Mucosa of stomach (tissue), 1 donor: ENCODE results near the gene CXCL11.
"Not testable (repeated sequence)": the region's sequence is repeated elsewhere in the genome, so short reads cannot be mapped to it uniquely, and the experiment has no call there.

Source experiments
- H3K27me3 ChIP-seq: one replicate; pipeline ENCODE4 v1.7.0; 2013; ENCODE audit warnings: mild to moderate bottlenecking, low read length; ENCODE audit not compliant: control insufficient read depth, insufficient read depth
- H3K36me3 ChIP-seq: one replicate; pipeline ENCODE4 v1.7.0; 2013; ENCODE audit warnings: low read length; ENCODE audit not compliant: control insufficient read depth, insufficient read depth
- H3K4me1 ChIP-seq: one replicate; pipeline ENCODE4 v1.7.0; 2013; ENCODE audit warnings: mild to moderate bottlenecking, low read length; ENCODE audit not compliant: control insufficient read depth, insufficient read depth
- H3K4me3 ChIP-seq: one replicate; pipeline ENCODE4 v1.7.0; 2013; ENCODE audit warnings: low read length
- H3K9ac ChIP-seq: one replicate; pipeline ENCODE4 v1.7.0; 2013; ENCODE audit warnings: mild to moderate bottlenecking, low read length, moderate library complexity
- H3K9me3 ChIP-seq: one replicate; pipeline ENCODE4 v1.7.0; 2013; ENCODE audit warnings: mild to moderate bottlenecking, low read length, moderate library complexity; ENCODE audit not compliant: control insufficient read depth
- donor health status: Pancreatic carcinoma.

Gene CXCL11

GRCh38 chr4:76011018-76011670, 24.7 kb downstream of the CXCL11 start:
- Histone ChIP-seq H3K4me3 (no peak overlapping the region), H3K36me3 (no peaks in the 10 kb centered on the region), H3K27me3 (no peaks in the 10 kb centered on the region), H3K4me1 (peaks cover 17% of the 10 kb centered on the region), H3K9me3 (no peaks in the 10 kb centered on the region), H3K9ac (no peak overlapping the region)

DNA sequence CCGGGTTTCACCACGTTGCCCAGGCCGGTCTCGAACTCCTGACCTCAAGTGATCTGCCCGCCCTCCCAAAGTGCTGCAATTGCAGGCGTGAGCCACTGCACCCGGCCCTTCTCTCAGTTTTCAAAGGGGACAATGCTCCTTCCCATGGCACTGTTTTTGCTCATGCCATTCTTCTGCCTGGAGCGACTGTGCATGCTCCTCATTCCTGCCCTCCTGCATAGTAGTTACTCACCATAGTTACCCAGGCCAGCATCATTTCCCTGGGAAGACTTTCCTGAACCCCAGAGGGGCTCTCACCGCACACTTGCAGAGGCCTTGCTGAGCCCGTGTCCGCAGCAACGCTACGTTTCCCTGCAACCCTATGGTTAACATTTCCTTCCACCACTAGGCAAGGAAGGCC, 25.3 kb downstream of the CXCL11 start:
- peaks cover 17% of the 10 kb centered on the region for H3K4me1 ChIP-seq
- no peak overlapping the region for H3K9ac ChIP-seq
- no peaks in the 10 kb centered on the region for H3K27me3 ChIP-seq
- H3K4me3 ChIP-seq, result no peak overlapping the region
- no peaks in the 10 kb centered on the region for H3K9me3 ChIP-seq
- H3K36me3 ChIP-seq, result no peaks in the 10 kb centered on the region

DNA sequence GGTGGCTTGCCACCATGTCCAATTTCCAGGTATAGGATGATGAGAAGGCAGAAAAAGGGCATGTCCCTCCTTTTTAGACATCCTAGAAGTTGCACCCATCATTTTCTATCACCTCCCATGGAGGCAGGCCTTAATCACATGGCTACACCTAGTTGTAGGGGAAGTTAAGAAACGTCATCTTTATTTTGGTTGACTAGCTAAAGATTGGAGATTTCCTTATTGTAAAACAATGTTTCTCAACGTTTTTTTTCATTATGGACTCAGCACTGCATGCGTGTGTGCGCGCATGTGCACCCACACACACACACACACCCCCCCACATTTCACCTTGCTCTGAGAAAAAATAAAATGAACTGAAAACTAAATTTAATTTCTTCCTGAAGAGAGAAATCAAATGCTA, 26.6 kb downstream of the CXCL11 start:
- peaks cover 17% of the 10 kb centered on the region for H3K4me1 ChIP-seq

GRCh38 chr4:76007089-76007862, 28.6 kb downstream of the CXCL11 start, which contains the start of gene CXCL9:
TSS of gene CXCL9 (minus strand) at chr4:76007509. CDS start at chr4:76007449, 60 bp downstream.
- Histone ChIP-seq H3K9ac (no peak within 1 kb of the TSS), H3K27me3 (no peaks in the 10 kb centered on the region), H3K9me3 (no peaks in the 10 kb centered on the region), H3K4me3 (no peak within 1 kb of the TSS), H3K4me1 (peaks cover 10% of the 10 kb centered on the region), H3K36me3 (no peaks in the 10 kb centered on the region)

More for the DNA sequence above, 26.6 kb downstream of the CXCL11 start:
- H3K9me3 ChIP-seq, result no peaks in the 10 kb centered on the region
- H3K9ac ChIP-seq, result no peak overlapping the region
- H3K27me3 ChIP-seq, result no peaks in the 10 kb centered on the region
- H3K4me3 ChIP-seq, result no peak overlapping the region
- no peaks in the 10 kb centered on the region for H3K36me3 ChIP-seq

GRCh38 chr4:76003620-76004019, 32.2 kb downstream of the CXCL11 start:
- no peak overlapping the region for H3K9ac ChIP-seq

GRCh38 chr4:76003035-76003434, 32.8 kb downstream of the CXCL11 start:
- Histone ChIP-seq H3K4me3 (no peak overlapping the region), H3K9me3 (no peaks in the 10 kb centered on the region), H3K27me3 (no peaks in the 10 kb centered on the region), H3K36me3 (no peaks in the 10 kb centered on the region), H3K4me1 (peaks cover 10% of the 10 kb centered on the region), H3K9ac (no peak overlapping the region)

More at GRCh38 chr4:76003620-76004019, 32.2 kb downstream of the CXCL11 start:
- H3K9me3 ChIP-seq, result no peaks in the 10 kb centered on the region
- H3K4me1 ChIP-seq, result peaks cover 10% of the 10 kb centered on the region
- no peak overlapping the region for H3K4me3 ChIP-seq
- no peaks in the 10 kb centered on the region for H3K36me3 ChIP-seq
- no peaks in the 10 kb centered on the region for H3K27me3 ChIP-seq

- H3K36me3 ChIP-seq, result no peaks in the 10 kb centered on the region
- no peak overlapping the region for H3K4me3 ChIP-seq
- no peak overlapping the region for H3K9ac ChIP-seq
- no peaks in the 10 kb centered on the region for H3K9me3 ChIP-seq
- peaks cover 10% of the 10 kb centered on the region for H3K4me1 ChIP-seq
- H3K27me3 ChIP-seq, result no peaks in the 10 kb centered on the region
Observed at GRCh38 chr4:76002176-76002575, 33.7 kb downstream of the CXCL11 start.

- no peak overlapping the region for H3K9ac ChIP-seq
- H3K4me3 ChIP-seq, result no peak overlapping the region
- H3K4me1 ChIP-seq, result peaks cover 6% of the 10 kb centered on the region
- no peaks in the 10 kb centered on the region for H3K9me3 ChIP-seq
- H3K27me3 ChIP-seq, result no peaks in the 10 kb centered on the region
- H3K36me3 ChIP-seq, result no peaks in the 10 kb centered on the region
Observed at GRCh38 chr4:76001700-76002099, 34.2 kb downstream of the CXCL11 start.

DNA sequence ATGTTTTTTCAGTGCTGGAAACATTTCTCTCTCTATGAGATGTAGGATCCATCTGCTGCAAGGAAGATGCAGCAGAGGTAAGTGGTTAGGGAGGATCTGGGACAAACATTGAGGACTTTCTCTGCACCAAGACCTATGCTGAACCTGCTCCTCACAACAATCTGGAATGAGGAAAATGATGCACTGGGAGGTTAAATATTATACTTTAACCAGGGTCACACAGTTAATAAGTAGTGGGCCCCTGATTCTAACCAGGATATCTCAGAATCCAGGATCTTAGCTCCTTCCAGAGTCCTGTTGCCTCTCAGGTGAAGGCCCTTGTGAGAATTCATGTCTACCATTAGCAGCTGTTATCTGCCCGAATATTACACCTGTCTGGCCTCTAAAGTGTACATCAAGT, 35.6 kb downstream of the CXCL11 start:
- Histone ChIP-seq H3K9me3 (no peaks in the 10 kb centered on the region), H3K4me3 (no peak overlapping the region), H3K27me3 (no peaks in the 10 kb centered on the region), H3K9ac (no peak overlapping the region), H3K4me1 (no peaks in the 10 kb centered on the region), H3K36me3 (no peaks in the 10 kb centered on the region)

- H3K4me1 ChIP-seq, H3K27me3 ChIP-seq, H3K9me3 ChIP-seq, H3K36me3 ChIP-seq, H3K9ac ChIP-seq, H3K4me3 ChIP-seq: not testable (repeated sequence)
Observed at GRCh38 chr4:75998525-75999147, 37.2 kb downstream of the CXCL11 start.

DNA sequence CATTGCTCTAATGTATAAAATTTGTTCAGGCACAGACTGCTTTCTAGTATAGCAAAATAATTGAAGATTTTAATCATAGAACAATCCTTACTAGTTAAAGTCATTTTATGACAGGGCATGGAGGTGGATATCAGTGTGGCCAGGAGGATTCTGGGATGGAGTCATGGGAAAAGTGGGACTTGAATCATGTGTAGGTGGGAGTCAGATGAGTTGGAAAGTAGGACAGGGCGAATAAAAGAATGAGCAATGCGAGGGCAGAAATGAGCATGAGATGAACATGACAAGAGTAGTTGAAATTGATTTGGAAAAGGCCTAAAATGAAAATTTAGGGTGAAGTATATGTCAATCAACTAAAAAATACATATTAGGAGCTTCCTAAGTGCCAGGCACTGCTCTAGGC, 37.9 kb downstream of the CXCL11 start:
- Histone ChIP-seq H3K4me3 (no peak overlapping the region), H3K27me3 (no peaks in the 10 kb centered on the region), H3K9ac (no peak overlapping the region), H3K36me3 (no peaks in the 10 kb centered on the region), H3K4me1 (no peaks in the 10 kb centered on the region), H3K9me3 (no peaks in the 10 kb centered on the region)

GRCh38 chr4:75997081-75997480, 38.8 kb downstream of the CXCL11 start:
- no peaks in the 10 kb centered on the region for H3K27me3 ChIP-seq
- no peak overlapping the region for H3K4me3 ChIP-seq
- H3K9me3 ChIP-seq, result no peaks in the 10 kb centered on the region
- H3K36me3 ChIP-seq, result no peaks in the 10 kb centered on the region
- H3K4me1 ChIP-seq, result no peaks in the 10 kb centered on the region
- H3K9ac ChIP-seq, result no peak overlapping the region
